ENCODE data around the gene DGLUCY. TPM values are rescaled to one million over a fixed set of nuclear protein-coding genes. Genes with fewer than 3 reads are reported as not detected.

The DGLUCY gene
- total and polyA plus RNA-seq, 2 experiments from 2014 or later: 44.8 to 51.3 TPM

- H3K27ac ChIP-seq: no peak overlapping the region
- 73% methylated on average over 5 of the region's 5 CpGs for WGBS (ENCODE audit: low lambda C conversion rate, missing lambda C conversion rate)
Measured at GRCh38 chr14:91250912-91251311, 137.0 kb downstream of the DGLUCY start.

GRCh38 chr14:91252871-91253794 lies 139.3 kb downstream of the DGLUCY start:
- peak overlapping the region; percentile 90 for H2AFZ ChIP-seq
- WGBS (ENCODE audit: low lambda C conversion rate, missing lambda C conversion rate): 4% methylated on average over 20 of the region's 95 CpGs
- peak; percentile 61 for DNase-seq (ENCODE audit: low spot score)
- TF ChIP-seq CTCF (IDR thresholded peaks at IDR 0.05; ENCODE audit: poor library complexity) (peak; percentile 29), EZH2phosphoT487 (IDR thresholded peaks at IDR 0.05; ENCODE audit: low read depth, severe bottlenecking, unreplicated experiment) (no peak)
- peaks cover 15% of the 10 kb centered on the region for H3K27me3 ChIP-seq
- H3K9me3 ChIP-seq (ENCODE audit: low read depth): no peaks in the 10 kb centered on the region
- H4K20me1 ChIP-seq (ENCODE audit: insufficient read depth, poor library complexity, severe bottlenecking): no peaks in the 10 kb centered on the region
- H3K4me2 ChIP-seq: peak overlapping the region; percentile 98
- no peaks in the 10 kb centered on the region for H3K79me2 ChIP-seq
- no peaks in the 10 kb centered on the region for H3K36me3 ChIP-seq (replicated peaks; ENCODE audit: insufficient read depth, low read depth)
- H3K4me1 ChIP-seq (ENCODE audit: insufficient read depth): peaks cover 11% of the 10 kb centered on the region
- no peak overlapping the region for H3K27ac ChIP-seq
- H3K4me3 ChIP-seq: peak overlapping the region; percentile 42
- H3K9me2 ChIP-seq (replicated peaks; ENCODE audit: insufficient read depth): no peaks in the 10 kb centered on the region

More at GRCh38 chr14:91250912-91251311, 137.0 kb downstream of the DGLUCY start:
- Histone ChIP-seq H3K36me3 (replicated peaks; ENCODE audit: insufficient read depth, low read depth) (no peaks in the 10 kb centered on the region), H2AFZ (no peak overlapping the region), H3K4me2 (no peak overlapping the region), H3K9me2 (replicated peaks; ENCODE audit: insufficient read depth) (no peaks in the 10 kb centered on the region), H3K27me3 (peaks cover 11% of the 10 kb centered on the region), H3K4me1 (ENCODE audit: insufficient read depth) (peaks cover 8% of the 10 kb centered on the region), H3K79me2 (no peaks in the 10 kb centered on the region), H3K4me3 (no peak overlapping the region), H4K20me1 (ENCODE audit: insufficient read depth, poor library complexity, severe bottlenecking) (no peaks in the 10 kb centered on the region), H3K9me3 (ENCODE audit: low read depth) (no peaks in the 10 kb centered on the region)
- TF ChIP-seq EZH2phosphoT487 (IDR thresholded peaks at IDR 0.05; ENCODE audit: low read depth, severe bottlenecking, unreplicated experiment) (no peak), EZH2 (IDR thresholded peaks at IDR 0.05; ENCODE audit: borderline replicate concordance) (no peak), CTCF (IDR thresholded peaks at IDR 0.05; ENCODE audit: poor library complexity) (no peak)
- no peak for DNase-seq (ENCODE audit: low spot score)

- H3K4me1 ChIP-seq (ENCODE audit: insufficient read depth): peaks cover 11% of the 10 kb centered on the region
- WGBS (ENCODE audit: low lambda C conversion rate, missing lambda C conversion rate): 27% methylated on average over 15 of the region's 20 CpGs
- H3K9me2 ChIP-seq (replicated peaks; ENCODE audit: insufficient read depth): no peaks in the 10 kb centered on the region
- no peaks in the 10 kb centered on the region for H3K9me3 ChIP-seq (ENCODE audit: low read depth)
- H3K27ac ChIP-seq: no peak overlapping the region
- no peaks in the 10 kb centered on the region for H3K36me3 ChIP-seq (replicated peaks; ENCODE audit: insufficient read depth, low read depth)
- H3K27me3 ChIP-seq: peaks cover 15% of the 10 kb centered on the region
- H3K4me2 ChIP-seq: peak overlapping the region; percentile 98
- H3K4me3 ChIP-seq: peak overlapping the region; percentile 42
- H2AFZ ChIP-seq: peak overlapping the region; percentile 78
- DNase-seq (ENCODE audit: low spot score): no peak
- no peaks in the 10 kb centered on the region for H3K79me2 ChIP-seq
- no peaks in the 10 kb centered on the region for H4K20me1 ChIP-seq (ENCODE audit: insufficient read depth, poor library complexity, severe bottlenecking)
- TF ChIP-seq EZH2 (IDR thresholded peaks at IDR 0.05; ENCODE audit: borderline replicate concordance): no peak
- TF ChIP-seq CTCF (IDR thresholded peaks at IDR 0.05; ENCODE audit: poor library complexity): no peak
- TF ChIP-seq EZH2phosphoT487 (IDR thresholded peaks at IDR 0.05; ENCODE audit: low read depth, severe bottlenecking, unreplicated experiment): no peak
Measured at GRCh38 chr14:91253795-91254323, 140.0 kb downstream of the DGLUCY start.
